IMR-90 (cell line): ENCODE measurements around the gene EML5.

Experiments
- BHLHE40 ChIP-seq: fragments of 150-350 bp; IDR thresholded peaks from 2 replicates; pipeline ENCODE4 v1.6.1; 2016; ENCODE audit warnings: mild to moderate bottlenecking, low read depth, low read length
- CEBPB ChIP-seq: IDR thresholded peaks from 2 replicates; pipeline ENCODE4 v1.6.1; 2012; ENCODE audit warnings: low read depth, low read length, improper control_type of control experiment
- MXI1 ChIP-seq: IDR thresholded peaks from 2 replicates; pipeline ENCODE4 v1.6.1; 2012; ENCODE audit warnings: low read depth, mild to moderate bottlenecking, low read length, moderate library complexity, borderline replicate concordance
- POLR2A ChIP-seq: IDR thresholded peaks from 2 replicates; pipeline ENCODE4 v1.6.1; 2012; ENCODE audit warnings: mild to moderate bottlenecking, low read depth, low read length
- TF ChIP-seq, protein P1 (sequence below): conservative IDR thresholded peaks from 2 replicates; pipeline ENCODE4 v1.5.1; 2012; ENCODE audit warnings: mild to moderate bottlenecking, low read depth, low read length, improper control_type of control experiment

DNA sequence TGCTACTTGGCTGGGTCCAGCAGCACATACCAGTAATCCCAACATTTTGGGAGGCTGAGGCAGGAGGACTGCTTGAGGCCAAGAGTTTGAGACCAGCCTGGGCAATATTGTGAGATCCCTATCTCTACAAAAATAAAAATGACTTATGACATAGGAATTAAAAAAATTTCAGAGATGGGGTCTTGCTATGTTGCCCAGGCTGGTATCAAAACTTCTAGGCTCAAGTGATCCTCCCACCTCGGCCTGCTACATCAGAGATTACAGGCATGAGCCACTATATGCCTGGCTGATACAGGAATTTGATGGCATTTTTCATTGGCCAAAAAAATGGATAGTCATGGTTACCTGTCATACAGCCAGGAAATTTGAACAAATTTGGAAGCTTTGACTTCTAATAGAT, 175.3 kb downstream of the EML5 start:
- TF ChIP-seq POLR2A = no peak
- TF ChIP-seq, protein P1, sequence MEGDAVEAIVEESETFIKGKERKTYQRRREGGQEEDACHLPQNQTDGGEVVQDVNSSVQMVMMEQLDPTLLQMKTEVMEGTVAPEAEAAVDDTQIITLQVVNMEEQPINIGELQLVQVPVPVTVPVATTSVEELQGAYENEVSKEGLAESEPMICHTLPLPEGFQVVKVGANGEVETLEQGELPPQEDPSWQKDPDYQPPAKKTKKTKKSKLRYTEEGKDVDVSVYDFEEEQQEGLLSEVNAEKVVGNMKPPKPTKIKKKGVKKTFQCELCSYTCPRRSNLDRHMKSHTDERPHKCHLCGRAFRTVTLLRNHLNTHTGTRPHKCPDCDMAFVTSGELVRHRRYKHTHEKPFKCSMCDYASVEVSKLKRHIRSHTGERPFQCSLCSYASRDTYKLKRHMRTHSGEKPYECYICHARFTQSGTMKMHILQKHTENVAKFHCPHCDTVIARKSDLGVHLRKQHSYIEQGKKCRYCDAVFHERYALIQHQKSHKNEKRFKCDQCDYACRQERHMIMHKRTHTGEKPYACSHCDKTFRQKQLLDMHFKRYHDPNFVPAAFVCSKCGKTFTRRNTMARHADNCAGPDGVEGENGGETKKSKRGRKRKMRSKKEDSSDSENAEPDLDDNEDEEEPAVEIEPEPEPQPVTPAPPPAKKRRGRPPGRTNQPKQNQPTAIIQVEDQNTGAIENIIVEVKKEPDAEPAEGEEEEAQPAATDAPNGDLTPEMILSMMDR = no peak
- no peak for TF ChIP-seq CEBPB
- no peak for TF ChIP-seq BHLHE40
- no peak for TF ChIP-seq MXI1
